Brain pericyte (primary cell): ENCODE data around the gene MRPL11.
"Not testable (repeated sequence)": the region's sequence is repeated elsewhere in the genome, so short reads cannot be mapped to it uniquely, and the experiment has no call there.

Source experiments
- DNase-seq: peaks from one replicate; pipeline ENCODE4 v3.0.0-alpha.2; 2012; ENCODE audit warnings: low read depth, low spot score

MRPL11 gene

GRCh38 chr11:66467034-66467659 lies 28.5 kb upstream of the MRPL11 start:
- no peak for DNase-seq

- DNase-seq = peak; percentile 65
Observed at GRCh38 chr11:66466225-66467033, 27.8 kb upstream of the MRPL11 start, which contains the start of gene PELI3. Gene PELI3, plus strand, starts transcription at chr11:66466905. Its CDS starts 1,224 bp downstream, at chr11:66468129.

- no peak for DNase-seq
Observed at GRCh38 chr11:66465373-66466224, 27.0 kb upstream of the MRPL11 start.

- no peak for DNase-seq
Observed at GRCh38 chr11:66464916-66465315, 26.3 kb upstream of the MRPL11 start.

- DNase-seq = not testable (repeated sequence)
Observed at GRCh38 chr11:66464116-66464515, 25.5 kb upstream of the MRPL11 start.

GRCh38 chr11:66462911-66463310 lies 24.3 kb upstream of the MRPL11 start:
- no peak for DNase-seq

- DNase-seq = no peak
Observed at GRCh38 chr11:66462010-66462409, 23.4 kb upstream of the MRPL11 start.

- DNase-seq = no peak
Observed at GRCh38 chr11:66459138-66459778, 20.6 kb upstream of the MRPL11 start.

GRCh38 chr11:66457826-66458225 lies 19.2 kb upstream of the MRPL11 start:
- DNase-seq = no peak

GRCh38 chr11:66454828-66455227 lies 16.2 kb upstream of the MRPL11 start:
- DNase-seq = no peak

GRCh38 chr11:66454247-66454646 lies 15.6 kb upstream of the MRPL11 start:
- DNase-seq = no peak

GRCh38 chr11:66451663-66452062 lies 13.0 kb upstream of the MRPL11 start:
- DNase-seq = no peak

- DNase-seq = no peak
Observed at GRCh38 chr11:66450560-66450959, 11.9 kb upstream of the MRPL11 start.

- no peak for DNase-seq
Observed at GRCh38 chr11:66448523-66448922, 9.9 kb upstream of the MRPL11 start.

GRCh38 chr11:66447012-66447411 lies 8.4 kb upstream of the MRPL11 start:
- DNase-seq = no peak

GRCh38 chr11:66443602-66444001 lies 5.0 kb upstream of the MRPL11 start:
- no peak for DNase-seq

GRCh38 chr11:66440940-66441282 lies 2.3 kb upstream of the MRPL11 start:
- not testable (repeated sequence) for DNase-seq

- not testable (repeated sequence) for DNase-seq
Observed at GRCh38 chr11:66440101-66440939, 1.7 kb upstream of the MRPL11 start.

GRCh38 chr11:66437979-66438503 lies 607 bp downstream of the MRPL11 start:
- DNase-seq = no peak

- DNase-seq = no peak
Observed at GRCh38 chr11:66432597-66432996, 6.1 kb downstream of the MRPL11 start.
